Ascending aorta (tissue), 2 donors: ENCODE data around the gene ZMYND11. TPM values are rescaled to one million over a fixed set of nuclear protein-coding genes. Genes with fewer than 3 reads are reported as not detected.
"Not testable (repeated sequence)": the region's sequence is repeated elsewhere in the genome, so short reads cannot be mapped to it uniquely, and the experiment has no call there.

Experiments
- DNase-seq, 2 donors: peaks; one replicate each; pipeline ENCODE4 v3.0.0-alpha.2; 2019; ENCODE audit warnings: low spot score in 2 of 2
- H3K27ac ChIP-seq, 2 donors: fragments of 200-600 bp; sonication (generic); one replicate each; pipeline ENCODE4 v1.5.1; 2016 to 2017; ENCODE audit warnings: mild to moderate bottlenecking in 1 of 2
- H3K27me3 ChIP-seq: fragments of 200-600 bp; sonication (generic); one replicate; pipeline ENCODE4 v1.5.1; 2017
- H3K36me3 ChIP-seq, 2 donors: fragments of 200-600 bp; sonication (generic); one replicate each; pipeline ENCODE4 v1.5.1; 2016
- H3K4me1 ChIP-seq, 2 donors: fragments of 200-600 bp; sonication (generic); one replicate each; pipeline ENCODE4 v1.5.1; 2016 to 2017; ENCODE audit warnings: mild to moderate bottlenecking in 1 of 2
- H3K4me3 ChIP-seq, 2 donors: fragments of 200-600 bp; sonication (generic); one replicate each; pipeline ENCODE4 v1.5.1; 2016 to 2017; ENCODE audit warnings: mild to moderate bottlenecking in 1 of 2
- H3K9me3 ChIP-seq, 2 donors: fragments of 200-600 bp; sonication (generic); one replicate each; pipeline ENCODE4 v1.5.1; 2016
- intact Hi-C: fragments of 100-400 bp; cut with DNase I; formaldehyde crosslinking; loops from one replicate; pipeline ENCODE4 v1.15.1; 2023
- total RNA-seq: library from RNA; depleted of rRNA; stranded (reverse); fragments of >200 nt; gene quantifications from one replicate; pipeline ENCODE4 v1.1.0, GENCODE V29; 2016
- TF ChIP-seq, protein P1 (sequence below), 3 experiments: fragments of 200-600 bp in 2 of 3; fragments of 450-650 bp in 1 of 3; sonication (generic) in 2 of 3; IDR thresholded peaks; one replicate each; pipeline ENCODE4 v1.5.1; 2016 to 2019; ENCODE audit warnings: antibody characterized with exemption in 3 of 3, mild to moderate bottlenecking in 1 of 3, moderate library complexity in 1 of 3

Gene ZMYND11
- total RNA-seq, 1 donor from 2014 or later, result 29.6 TPM

DNA sequence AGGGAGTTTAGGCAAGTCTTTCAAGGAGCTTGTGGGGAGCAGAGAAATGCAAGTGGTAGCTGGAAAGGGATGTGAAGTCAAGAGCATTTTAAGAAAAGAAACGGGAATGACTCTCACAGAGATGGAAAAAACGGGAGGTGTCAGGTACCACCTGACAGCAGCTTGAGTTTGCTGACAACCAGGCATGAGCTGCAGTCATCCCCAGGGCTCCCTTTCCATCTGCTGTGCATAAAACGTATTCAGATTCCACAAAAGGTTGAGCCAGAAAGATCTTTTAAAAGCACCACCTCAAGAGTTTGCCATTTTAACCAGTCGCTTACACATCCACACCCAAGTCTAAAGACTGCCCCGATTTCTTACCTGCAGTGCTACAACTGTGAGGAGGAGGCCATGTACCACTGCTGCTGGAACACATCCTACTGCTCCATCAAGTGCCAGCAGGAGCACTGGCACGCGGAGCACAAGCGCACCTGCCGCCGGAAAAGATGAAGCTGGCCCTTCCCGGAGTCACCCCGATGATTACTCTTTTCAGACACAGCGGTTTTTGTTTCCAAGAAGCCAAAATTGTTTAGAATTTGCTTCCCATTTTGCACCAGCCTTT, 116.8 kb downstream of the ZMYND11 start:
- no peaks in the 10 kb centered on the region for H3K9me3 ChIP-seq
- no peaks in the 10 kb centered on the region for H3K4me1 ChIP-seq
- H3K27ac ChIP-seq, result no peak overlapping the region
- peaks cover 42 to 78% of the 10 kb centered on the region in 2 donors for H3K36me3 ChIP-seq
- DNase-seq, result no peak
- no peak overlapping the region for H3K4me3 ChIP-seq
- intact Hi-C loops, result no loop called here
- TF ChIP-seq, protein P1, sequence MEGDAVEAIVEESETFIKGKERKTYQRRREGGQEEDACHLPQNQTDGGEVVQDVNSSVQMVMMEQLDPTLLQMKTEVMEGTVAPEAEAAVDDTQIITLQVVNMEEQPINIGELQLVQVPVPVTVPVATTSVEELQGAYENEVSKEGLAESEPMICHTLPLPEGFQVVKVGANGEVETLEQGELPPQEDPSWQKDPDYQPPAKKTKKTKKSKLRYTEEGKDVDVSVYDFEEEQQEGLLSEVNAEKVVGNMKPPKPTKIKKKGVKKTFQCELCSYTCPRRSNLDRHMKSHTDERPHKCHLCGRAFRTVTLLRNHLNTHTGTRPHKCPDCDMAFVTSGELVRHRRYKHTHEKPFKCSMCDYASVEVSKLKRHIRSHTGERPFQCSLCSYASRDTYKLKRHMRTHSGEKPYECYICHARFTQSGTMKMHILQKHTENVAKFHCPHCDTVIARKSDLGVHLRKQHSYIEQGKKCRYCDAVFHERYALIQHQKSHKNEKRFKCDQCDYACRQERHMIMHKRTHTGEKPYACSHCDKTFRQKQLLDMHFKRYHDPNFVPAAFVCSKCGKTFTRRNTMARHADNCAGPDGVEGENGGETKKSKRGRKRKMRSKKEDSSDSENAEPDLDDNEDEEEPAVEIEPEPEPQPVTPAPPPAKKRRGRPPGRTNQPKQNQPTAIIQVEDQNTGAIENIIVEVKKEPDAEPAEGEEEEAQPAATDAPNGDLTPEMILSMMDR (IDR thresholded peaks at IDR 0.05), result no peak
- H3K27me3 ChIP-seq, result no peaks in the 10 kb centered on the region

DNA sequence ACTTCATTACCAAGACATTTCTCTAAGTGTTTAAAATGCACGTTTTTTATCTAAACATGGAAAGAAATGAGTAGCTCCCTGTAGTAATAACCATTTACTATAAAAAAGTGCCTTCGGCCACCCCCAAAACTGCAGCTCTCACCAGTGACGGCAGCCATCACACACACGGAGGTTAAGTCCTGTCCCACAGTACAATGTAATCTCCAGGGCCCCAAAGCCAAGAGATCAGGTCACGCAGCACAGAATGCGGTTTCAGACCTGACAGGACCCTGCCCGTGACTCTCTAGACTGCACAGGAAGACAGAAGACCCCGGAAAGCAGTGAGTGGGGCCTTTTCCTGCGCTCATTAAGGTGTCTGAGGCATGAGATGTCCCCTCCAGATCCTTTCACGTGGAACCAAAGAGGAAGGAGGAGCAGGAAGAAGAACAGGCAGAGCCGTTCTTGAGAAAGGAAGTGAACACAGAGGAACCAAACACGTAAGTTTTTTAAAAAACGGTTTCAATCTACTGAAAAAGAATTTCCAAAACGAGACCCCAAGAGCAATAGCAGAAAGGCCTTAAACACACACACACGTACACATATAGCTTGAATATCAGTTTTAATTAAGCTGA, 125.7 kb downstream of the ZMYND11 start:
- no peak for DNase-seq
- Histone ChIP-seq H3K27me3 (no peaks in the 10 kb centered on the region), H3K27ac (no peak overlapping the region), H3K9me3 (no peaks in the 10 kb centered on the region), H3K4me1 (no peaks in the 10 kb centered on the region), H3K4me3 (no peak overlapping the region), H3K36me3 (no peaks in the 10 kb centered on the region)
- intact Hi-C loops, result no loop called here
- TF ChIP-seq, protein P1 (IDR thresholded peaks at IDR 0.05), result no peak

DNA sequence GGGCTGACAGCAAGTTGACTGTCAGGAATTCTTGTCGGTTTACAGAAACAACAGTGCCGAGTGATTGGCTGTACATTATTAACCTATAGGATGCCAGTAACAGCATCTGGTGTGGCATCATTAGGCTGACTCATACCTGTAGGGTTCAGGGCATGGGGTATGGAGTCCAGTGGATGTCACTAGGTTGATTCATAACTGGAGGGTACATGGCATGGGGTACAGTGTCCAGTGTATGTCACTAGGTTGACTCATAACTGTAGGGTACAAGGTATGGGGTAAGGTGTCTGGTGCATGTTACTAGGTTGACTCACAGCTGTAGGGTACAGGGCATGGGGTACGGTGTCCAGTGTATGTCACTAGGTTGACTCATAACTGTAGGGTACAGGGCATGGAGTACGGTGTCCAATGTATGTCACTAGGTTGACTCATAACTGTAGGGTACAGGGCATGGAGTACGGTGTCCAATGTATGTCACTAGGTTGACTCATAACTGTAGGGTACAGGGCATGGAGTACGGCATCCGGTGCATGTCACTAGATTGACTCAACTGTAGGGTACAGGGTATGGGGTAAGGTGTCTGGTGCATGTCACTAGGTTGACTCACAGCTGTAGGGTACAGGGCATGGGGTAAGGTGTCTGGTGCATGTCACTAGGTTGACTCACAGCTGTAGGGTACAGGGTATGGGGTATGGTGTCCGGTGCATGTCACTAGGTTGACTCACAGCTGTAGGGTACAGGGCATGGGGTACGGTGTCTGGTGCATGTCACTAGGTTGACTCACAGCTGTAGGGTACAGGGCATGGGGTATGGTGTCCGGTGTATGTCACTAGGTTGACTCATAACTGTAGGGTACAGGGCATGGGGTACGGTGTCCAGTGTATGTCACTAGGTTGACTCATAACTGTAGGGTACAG, 129.2 kb downstream of the ZMYND11 start:
- intact Hi-C loops, H3K4me1 ChIP-seq, H3K27me3 ChIP-seq, H3K36me3 ChIP-seq, H3K4me3 ChIP-seq, H3K9me3 ChIP-seq, H3K27ac ChIP-seq, DNase-seq: not testable (repeated sequence)

DNA sequence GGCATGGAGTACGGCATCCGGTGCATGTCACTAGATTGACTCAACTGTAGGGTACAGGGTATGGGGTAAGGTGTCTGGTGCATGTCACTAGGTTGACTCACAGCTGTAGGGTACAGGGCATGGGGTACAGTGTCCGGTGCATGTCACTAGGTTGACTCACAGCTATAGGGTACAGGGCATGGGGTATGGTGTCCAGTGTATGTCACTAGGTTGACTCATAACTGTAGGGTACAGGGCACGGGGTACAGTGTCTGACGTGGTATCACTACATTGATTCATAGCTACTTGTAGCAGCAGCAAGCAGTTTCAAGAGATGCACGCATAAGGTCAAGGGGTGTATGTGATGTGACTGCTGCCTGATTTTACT, 129.8 kb downstream of the ZMYND11 start:
- H3K4me1 ChIP-seq, intact Hi-C loops: not testable (repeated sequence)

DNA sequence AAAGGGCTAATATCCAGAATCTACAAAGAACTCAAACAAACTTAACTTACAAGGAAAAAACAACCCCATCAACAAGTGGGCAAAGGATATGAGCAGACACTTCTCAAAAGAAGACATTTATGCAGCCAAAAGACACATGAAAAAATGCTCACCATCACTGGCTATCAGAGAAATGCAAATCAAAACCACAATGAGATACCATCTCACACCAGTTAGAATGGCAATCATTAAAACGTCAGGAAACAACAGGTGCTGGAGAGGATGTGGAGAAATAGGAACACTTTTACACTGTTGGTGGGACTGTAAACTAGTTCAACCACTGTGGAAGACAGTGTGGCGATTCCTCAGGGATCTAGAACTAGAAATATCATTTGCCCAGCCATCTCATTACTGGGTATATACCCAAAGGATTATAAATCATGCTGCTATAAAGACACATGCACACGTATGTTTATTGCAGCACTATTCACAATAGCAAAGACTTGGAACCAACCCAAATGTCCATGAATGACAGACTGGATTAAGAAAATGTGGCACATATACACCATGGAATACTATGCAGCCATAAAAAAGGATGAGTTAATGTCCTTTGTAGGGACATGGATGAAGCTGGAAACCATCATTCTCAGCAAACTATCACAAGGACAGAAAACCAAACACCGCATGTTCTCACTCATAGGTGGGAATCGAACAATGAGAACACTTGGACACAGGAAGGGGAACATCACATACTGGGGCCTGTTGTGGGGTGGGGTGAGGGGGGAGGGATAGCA, 130.7 kb downstream of the ZMYND11 start:
- DNase-seq, intact Hi-C loops, H3K27ac ChIP-seq: not testable (repeated sequence)

More for the DNA sequence above, 129.8 kb downstream of the ZMYND11 start:
- H3K4me3 ChIP-seq, DNase-seq, H3K27ac ChIP-seq, H3K36me3 ChIP-seq, H3K9me3 ChIP-seq, H3K27me3 ChIP-seq: not testable (repeated sequence)

DNA sequence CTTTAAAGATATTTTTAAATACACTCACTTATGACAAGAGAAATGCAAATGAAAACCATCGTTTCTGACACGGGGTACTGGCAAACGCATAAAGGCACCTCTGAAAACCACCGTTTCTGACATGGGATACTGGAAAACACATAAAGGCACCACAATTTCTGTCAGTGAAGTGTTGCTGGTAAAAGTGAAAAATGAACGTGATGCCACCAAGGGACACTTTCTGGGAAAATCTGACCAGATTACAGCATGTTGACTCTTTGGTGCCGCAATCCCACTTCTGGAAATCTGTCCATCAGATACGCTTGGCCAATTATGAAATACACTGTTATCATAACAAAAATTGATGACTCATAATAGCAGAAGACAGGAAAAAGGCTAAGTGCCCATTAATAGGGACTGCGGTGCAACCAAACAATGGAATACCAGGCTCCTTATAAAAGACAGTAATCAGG, 131.7 kb downstream of the ZMYND11 start:
- peaks cover 2 to 3% of the 10 kb centered on the region in 2 donors for H3K4me1 ChIP-seq
- intact Hi-C loops, result no loop called here
- no peak overlapping the region for H3K4me3 ChIP-seq
- no peaks in the 10 kb centered on the region for H3K27me3 ChIP-seq
- no peak overlapping the region for H3K27ac ChIP-seq
- no peak for DNase-seq
- TF ChIP-seq, protein P1 (IDR thresholded peaks at IDR 0.05), result no peak
- no peaks in the 10 kb centered on the region for H3K9me3 ChIP-seq
- no peaks in the 10 kb centered on the region for H3K36me3 ChIP-seq

More for the DNA sequence above, 130.7 kb downstream of the ZMYND11 start:
- H3K36me3 ChIP-seq, H3K4me1 ChIP-seq, H3K4me3 ChIP-seq, H3K27me3 ChIP-seq, H3K9me3 ChIP-seq: not testable (repeated sequence)
